Measurements from ENCODE around the gene MDN1. TPM values are rescaled to one million over a fixed set of nuclear protein-coding genes. Genes with fewer than 3 reads are reported as not detected.
A peak's percentile ranks its signal among the peaks of the same experiment; 100 is the strongest.

The MDN1 gene
- total RNA-seq (10 to 100 TPM; 12.3 to 69.2 (median 28.3) TPM), polyA plus RNA-seq (10 to 100 TPM in 1 of 3 donors, 1 to 10 TPM in 2; 5.5 to 19.5 (median 9.9) TPM)
- long read RNA-seq, donor 1, partial matches to known transcripts, result 0 of 7 reads
- long read RNA-seq, donor 1, other reads (novel, unspliced or antisense), result 7 of 7 reads
- long read RNA-seq, donor 2, result 0 reads
- long read RNA-seq, donor 3, partial matches to known transcripts, result 8 of 8 reads
- long read RNA-seq, donor 3, other reads (novel, unspliced or antisense), result 0 of 8 reads
- long read RNA-seq, donor 4, result 0 reads
- long read RNA-seq, donor 5, result 0 reads
- long read RNA-seq, donor 6, partial matches to known transcripts, result 185 of 204 reads
- long read RNA-seq, donor 6, other reads (novel, unspliced or antisense), result 19 of 204 reads
- long read RNA-seq, donor 7, partial matches to known transcripts, result 6 of 6 reads
- long read RNA-seq, donor 7, other reads (novel, unspliced or antisense), result 0 of 6 reads
- long read RNA-seq, donor 8, partial matches to known transcripts, result 9 of 9 reads
- long read RNA-seq, donor 8, other reads (novel, unspliced or antisense), result 0 of 9 reads
- long read RNA-seq, donor 9, partial matches to known transcripts, result 165 of 165 reads
- long read RNA-seq, donor 9, other reads (novel, unspliced or antisense), result 0 of 165 reads
- long read RNA-seq, donor 10, partial matches to known transcripts, result 12 of 12 reads
- long read RNA-seq, donor 10, other reads (novel, unspliced or antisense), result 0 of 12 reads

GRCh38 chr6:89819336-89820130 lies at the start of gene MDN1:
MDN1 (minus strand) TSS chr6:89819794; CDS start chr6:89819607, 187 bp downstream.
- peaks cover 5 to 33% (median 31%) of the 10 kb centered on the region in 4 donors for H3K4me1 ChIP-seq
- peak in 1 of 7 experiments; percentile 3 for TF ChIP-seq CTCF (IDR thresholded peaks at IDR 0.05)
- TF ChIP-seq POLR2AphosphoS5 (IDR thresholded peaks at IDR 0.05), result peak; percentile 88 to 97 (median 90)
- no peak for TF ChIP-seq POLR2A (IDR thresholded peaks at IDR 0.05)
- no peak for TF ChIP-seq EP300 (IDR thresholded peaks at IDR 0.05)
- no peaks in the 10 kb centered on the region for H3K9me3 ChIP-seq
- H3K4me3 ChIP-seq, result peak within 1 kb of the TSS; percentile 66 to 95 (median 78)
- peak within 1 kb of the TSS; percentile 83 to 91 (median 89) for H3K27ac ChIP-seq
- no peaks in the 10 kb centered on the region for H3K27me3 ChIP-seq
- WGBS, 5 donors, result 0% methylated on average over 57 to 65 of the region's 65 CpGs
- intact Hi-C loops (cut with DNase I; ENCODE audit: low total_unique reads), result no loop called here
- no peaks in the 10 kb centered on the region for H3K36me3 ChIP-seq
- DNase-seq, result peak; percentile 89 to 99

DNA sequence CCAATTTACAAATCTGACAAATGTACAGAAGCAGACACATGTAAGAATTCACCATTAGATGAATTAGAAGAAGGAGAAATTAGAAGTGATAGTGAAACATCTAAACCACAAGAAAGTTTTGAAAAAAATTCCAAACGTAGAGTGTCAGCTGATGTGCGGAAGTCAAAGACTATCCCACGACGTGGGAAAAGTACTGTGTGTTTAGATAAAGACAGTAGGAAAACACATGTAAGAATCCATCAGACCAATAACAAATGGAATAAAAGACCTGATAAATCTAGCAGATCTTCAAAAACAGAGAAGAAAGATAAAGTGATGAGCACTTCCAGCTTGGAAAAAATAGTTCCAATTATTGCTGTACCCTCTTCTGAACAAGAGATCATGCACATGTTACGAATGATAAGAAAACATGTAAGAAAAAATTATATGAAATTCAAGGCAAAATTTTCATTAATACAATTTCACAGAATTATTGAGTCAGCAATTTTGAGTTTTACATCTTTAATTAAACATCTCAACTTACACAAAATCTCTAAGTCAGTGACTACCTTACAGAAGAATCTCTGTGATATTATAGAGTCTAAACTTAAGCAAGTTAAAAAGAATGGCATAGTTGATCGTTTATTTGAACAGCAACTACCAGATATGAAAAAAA lies 46.6 kb upstream of the MDN1 start:
- TF ChIP-seq POLR2AphosphoS5 (IDR thresholded peaks at IDR 0.05) (no peak), EP300 (IDR thresholded peaks at IDR 0.05) (no peak), CTCF (IDR thresholded peaks at IDR 0.05) (no peak), POLR2A (IDR thresholded peaks at IDR 0.05) (no peak)
- intact Hi-C loops (cut with DNase I; ENCODE audit: low total_unique reads), result no loop called here
- Histone ChIP-seq H3K36me3 (peaks cover 24 to 93% (median 78%) of the 10 kb centered on the region in 4 donors), H3K9me3 (no peaks in the 10 kb centered on the region), H3K4me3 (no peak overlapping the region), H3K27ac (no peak overlapping the region), H3K4me1 (no peaks in the 10 kb centered on the region), H3K27me3 (no peaks in the 10 kb centered on the region)
- 96 to 98% (median 97%) methylated on average over 6 of the region's 6 CpGs for WGBS, 5 donors
- DNase-seq, result no peak

DNA sequence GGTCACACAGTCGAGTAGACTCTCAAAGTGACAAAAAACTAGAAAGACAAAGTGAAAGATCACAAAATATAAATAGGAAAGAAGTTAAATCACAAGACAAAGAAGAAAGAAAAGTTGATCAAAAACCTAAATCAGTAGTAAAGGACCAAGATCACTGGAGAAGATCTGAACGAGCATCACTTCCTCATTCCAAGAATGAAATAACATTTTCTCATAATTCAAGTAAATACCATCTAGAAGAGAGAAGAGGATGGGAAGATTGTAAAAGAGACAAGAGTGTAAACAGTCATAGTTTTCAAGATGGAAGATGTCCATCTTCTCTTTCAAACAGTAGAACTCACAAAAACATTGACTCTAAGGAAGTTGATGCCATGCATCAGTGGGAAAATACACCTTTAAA lies 43.1 kb upstream of the MDN1 start:
- Histone ChIP-seq H3K4me1 (no peaks in the 10 kb centered on the region), H3K9me3 (no peaks in the 10 kb centered on the region), H3K27ac (no peak overlapping the region), H3K27me3 (no peaks in the 10 kb centered on the region), H3K36me3 (peaks cover 57 to 100% (median 99%) of the 10 kb centered on the region in 4 donors), H3K4me3 (no peak overlapping the region)
- WGBS, 5 donors, result 87 to 93% (median 88%) methylated on average over 2 of the region's 2 CpGs
- TF ChIP-seq POLR2A (IDR thresholded peaks at IDR 0.05) (no peak), POLR2AphosphoS5 (IDR thresholded peaks at IDR 0.05) (no peak), EP300 (IDR thresholded peaks at IDR 0.05) (no peak), CTCF (IDR thresholded peaks at IDR 0.05) (no peak)
- intact Hi-C loops (cut with DNase I; ENCODE audit: low total_unique reads), result no loop called here
- DNase-seq, result no peak

Data from stomach (tissue), 19 donors.